ELR (cell line): ENCODE data around the gene GSTT2B.
"Not testable (repeated sequence)": the region's sequence is repeated elsewhere in the genome, so short reads cannot be mapped to it uniquely, and the experiment has no call there.

Experiments used
- DNase-seq: peaks from one replicate; pipeline ENCODE4 v3.0.0-alpha.2; 2015; ENCODE audit warnings: low read depth

GSTT2B gene

GRCh38 chr22:23940166-23940565, 20.8 kb downstream of the GSTT2B start:
- not testable (repeated sequence) for DNase-seq

- no peak for DNase-seq
Measured at GRCh38 chr22:23939017-23939357, 22.0 kb downstream of the GSTT2B start.

- no peak for DNase-seq
Measured at GRCh38 chr22:23938328-23939016, 22.5 kb downstream of the GSTT2B start.

GRCh38 chr22:23926561-23926960, 34.4 kb downstream of the GSTT2B start:
- DNase-seq = no peak

- DNase-seq = no peak
Measured at GRCh38 chr22:23925020-23925606, 35.9 kb downstream of the GSTT2B start.

- no peak for DNase-seq
Measured at GRCh38 chr22:23922921-23923320, 38.1 kb downstream of the GSTT2B start.

GRCh38 chr22:23921586-23922201, 39.3 kb downstream of the GSTT2B start:
- peak; percentile 77 for DNase-seq

- not testable (repeated sequence) for DNase-seq
Measured at GRCh38 chr22:23920267-23920611, 40.8 kb downstream of the GSTT2B start.

GRCh38 chr22:23915290-23915689, 45.7 kb downstream of the GSTT2B start:
- DNase-seq = no peak

GRCh38 chr22:23913661-23914353, 47.2 kb downstream of the GSTT2B start:
- DNase-seq = peak; percentile 100

- DNase-seq = no peak
Measured at GRCh38 chr22:23913306-23913660, 47.7 kb downstream of the GSTT2B start.

- no peak for DNase-seq
Measured at GRCh38 chr22:23912293-23912903, 48.6 kb downstream of the GSTT2B start.

GRCh38 chr22:23911318-23911980, 49.5 kb downstream of the GSTT2B start:
- no peak for DNase-seq

GRCh38 chr22:23910496-23911190, 50.4 kb downstream of the GSTT2B start:
- DNase-seq = no peak

GRCh38 chr22:23909296-23909898, 51.6 kb downstream of the GSTT2B start:
- no peak for DNase-seq

GRCh38 chr22:23908587-23909205, 52.3 kb downstream of the GSTT2B start:
- DNase-seq = no peak

- not testable (repeated sequence) for DNase-seq
Measured at GRCh38 chr22:23907423-23907822, 53.6 kb downstream of the GSTT2B start.
